NCI-H345 (cell line): ENCODE measurements around the gene CEP164.

Experiments used
- DNase-seq: peaks from one replicate; lab custom pipeline; 2025; lab: John Stamatoyannopoulos, UW

CEP164 gene

GRCh38 chr11:117420598-117420997 lies 92.9 kb downstream of the CEP164 start:
- no peak for DNase-seq

GRCh38 chr11:117421041-117421440 lies 93.4 kb downstream of the CEP164 start:
- DNase-seq = no peak

GRCh38 chr11:117421476-117421875 lies 93.8 kb downstream of the CEP164 start:
- DNase-seq = no peak

GRCh38 chr11:117423046-117423575 lies 95.5 kb downstream of the CEP164 start:
- DNase-seq = no peak

GRCh38 chr11:117424781-117425180 lies 97.1 kb downstream of the CEP164 start:
- DNase-seq = no peak

GRCh38 chr11:117425679-117426296 lies 98.1 kb downstream of the CEP164 start:
- DNase-seq = no peak

GRCh38 chr11:117426297-117426685 lies 98.6 kb downstream of the CEP164 start:
- peak; percentile 68 for DNase-seq

- no peak for DNase-seq
Observed at GRCh38 chr11:117426941-117427340, 99.3 kb downstream of the CEP164 start.

GRCh38 chr11:117427356-117427874 lies 99.8 kb downstream of the CEP164 start:
- DNase-seq = no peak

GRCh38 chr11:117428186-117428855 lies 100.7 kb downstream of the CEP164 start:
- DNase-seq = no peak

GRCh38 chr11:117428856-117429229 lies 101.2 kb downstream of the CEP164 start:
- no peak for DNase-seq

GRCh38 chr11:117430293-117430955 lies 102.8 kb downstream of the CEP164 start:
- no peak for DNase-seq

GRCh38 chr11:117431436-117431835 lies 103.8 kb downstream of the CEP164 start:
- no peak for DNase-seq

GRCh38 chr11:117433717-117434116 lies 106.1 kb downstream of the CEP164 start:
- no peak for DNase-seq

- no peak for DNase-seq
Observed at GRCh38 chr11:117434481-117434880, 106.8 kb downstream of the CEP164 start.

GRCh38 chr11:117435326-117435725 lies 107.7 kb downstream of the CEP164 start:
- DNase-seq = no peak

- DNase-seq = no peak
Observed at GRCh38 chr11:117437041-117437790, 109.6 kb downstream of the CEP164 start.

- no peak for DNase-seq
Observed at GRCh38 chr11:117437791-117438130, 110.1 kb downstream of the CEP164 start.

- DNase-seq = no peak
Observed at GRCh38 chr11:117438371-117439000, 110.8 kb downstream of the CEP164 start.

- DNase-seq = no peak
Observed at GRCh38 chr11:117439256-117439655, 111.6 kb downstream of the CEP164 start.

GRCh38 chr11:117440258-117440657 lies 112.6 kb downstream of the CEP164 start:
- no peak for DNase-seq
